H1 (cell line): ENCODE results near the gene CLASP2. TPM values are rescaled to one million over a fixed set of nuclear protein-coding genes. Genes with fewer than 3 reads are reported as not detected.

Source experiments
- BCL11A ChIP-seq, 2 experiments: IDR thresholded peaks; one replicate each; pipeline ENCODE4 v1.6.1; 2011; ENCODE audit warnings: low read depth in 2 of 2, low read length in 2 of 2, mild to moderate bottlenecking in 2 of 2
- CHD7 ChIP-seq: fragments of 300-600 bp; sonication (generic); IDR thresholded peaks from 2 replicates; pipeline ENCODE4 v1.7.1; 2012; ENCODE audit warnings: low read length, moderate library complexity, mild to moderate bottlenecking, inconsistent platforms; ENCODE audit not compliant: insufficient replicate concordance
- CTBP2 ChIP-seq: IDR thresholded peaks from 2 replicates; pipeline ENCODE4 v1.7.0; 2011; ENCODE audit warnings: borderline replicate concordance, mild to moderate bottlenecking, moderate library complexity, mixed read lengths, low read length; ENCODE audit not compliant: insufficient read depth, insufficient read length
- EP300 ChIP-seq, 2 experiments: IDR thresholded peaks; 1 replicate in 1 of 2; 2 replicates in 1 of 2; pipeline ENCODE4 v1.6.1; 2011 to 2012; ENCODE audit warnings: low read depth in 2 of 2, low read length in 2 of 2, mild to moderate bottlenecking in 2 of 2, borderline replicate concordance in 1 of 2, inconsistent platforms in 1 of 2, moderate library complexity in 1 of 2
- GABPA ChIP-seq: IDR thresholded peaks from 2 replicates; pipeline ENCODE4 v1.6.1; 2011; ENCODE audit warnings: mild to moderate bottlenecking, low read length, moderate library complexity, borderline replicate concordance; ENCODE audit not compliant: insufficient read depth
- KDM5A ChIP-seq: fragments of 200-600 bp; IDR thresholded peaks from 2 replicates; pipeline ENCODE4 v1.7.1; 2012; ENCODE audit warnings: mild to moderate bottlenecking, low read length, inconsistent platforms, mixed read lengths
- RAD21 ChIP-seq, 2 experiments: IDR thresholded peaks in 1 of 2; conservative IDR thresholded peaks in 1 of 2; 2 replicates each; pipeline ENCODE4 v1.6.1; 2011; ENCODE audit warnings: low read depth in 2 of 2, low read length in 2 of 2, improper control_type of control experiment in 1 of 2, inconsistent platforms in 1 of 2, mild to moderate bottlenecking in 1 of 2, moderate library complexity in 1 of 2
- RFX5 ChIP-seq: IDR thresholded peaks from 2 replicates; pipeline ENCODE4 v1.6.1; 2011; ENCODE audit warnings: low read depth, low read length, improper control_type of control experiment, borderline replicate concordance
- RXRA ChIP-seq: IDR thresholded peaks from 2 replicates; pipeline ENCODE4 v1.6.1; 2011; ENCODE audit warnings: low read depth, mild to moderate bottlenecking, low read length, moderate library complexity; ENCODE audit not compliant: insufficient read depth
- SP4 ChIP-seq: IDR thresholded peaks from 2 replicates; pipeline ENCODE4 v1.6.1; 2012; ENCODE audit warnings: low read length, inconsistent platforms
- ZNF274 ChIP-seq: IDR thresholded peaks from 2 replicates; pipeline ENCODE4 v1.7.0; 2012; ENCODE audit warnings: low read length, borderline replicate concordance; ENCODE audit errors: extremely low read depth
- polyA plus RNA-seq, 7 experiments: library from polyadenylated mRNA; depleted of rRNA in 3 of 7; stranded (reverse) in 5 of 7; unstranded in 2 of 7; fragments of >200 nt in 5 of 7; fragments of 200-250 nt in 2 of 7; gene quantifications; 1 replicate in 5 of 7; 2 replicates in 1 of 7; 4 replicates in 1 of 7; pipeline versions ENCODE4 v1.2.1 to v1.2.3, GENCODE V29; 2011 to 2013; ENCODE audit warnings: missing spikeins in 2 of 7, mixed read lengths in 2 of 7
- total RNA-seq: library from RNA; stranded (reverse); fragmentation: NEBNext Ultra II Directional; extraction: Animal tissue kit (Norgen Biotek cat#: 25700); gene quantifications from 2 replicates; pipeline ENCODE4 v1.2.1, GENCODE V29; 2021

The CLASP2 gene
- total and polyA plus RNA-seq, 2 of the 8 experiments (the other 6 are each of a cell fraction or from before 2014, with no cell fraction given): 21.7 to 58.0 TPM

- TF ChIP-seq CHD7: no peak
- no peak for TF ChIP-seq GABPA
- TF ChIP-seq SP4: no peak
- no peak for TF ChIP-seq EP300 (IDR thresholded peaks at IDR 0.05; ENCODE audit: borderline replicate concordance in 1 of 2, low read depth in 2 of 2, low read length in 2 of 2)
- TF ChIP-seq KDM5A: no peak
- no peak for TF ChIP-seq RAD21 (IDR thresholded peaks at IDR 0.05 in 1 of 2, conservative IDR thresholded peaks at IDR 0.05 in 1 of 2; ENCODE audit: low read depth in 2 of 2, low read length in 2 of 2)
- no peak for TF ChIP-seq CTBP2
- no peak for TF ChIP-seq ZNF274
- no peak for TF ChIP-seq BCL11A (IDR thresholded peaks at IDR 0.05; ENCODE audit: low read depth in 2 of 2, low read length in 2 of 2)
- no peak for TF ChIP-seq RFX5
- TF ChIP-seq RXRA: no peak
Measured at GRCh38 chr3:33758281-33758680, 40.2 kb upstream of the CLASP2 start (continued).
